HL-60 (cell line): Measurements from ENCODE around the gene RSPH9.

Experiments
- DNase-seq, 2 experiments: peaks; one replicate each; pipeline ENCODE4 v3.0.0-alpha.2; 2010 to 2020; ENCODE audit warnings: low read depth in 1 of 2, low spot score in 1 of 2
- H3K27ac ChIP-seq: fragments of 250-450 bp; sonication (Bioruptor Pico); replicated peaks from 2 replicates; pipeline ENCODE4 v1.5.1; 2020; ENCODE audit warnings: mild to moderate bottlenecking, moderate library complexity
- H3K27me3 ChIP-seq: fragments of 250-450 bp; sonication (Bioruptor Pico); 2 replicates; pipeline ENCODE4 v1.5.1; 2021; ENCODE audit warnings: mild to moderate bottlenecking, moderate library complexity; ENCODE audit not compliant: insufficient read depth, poor library complexity, severe bottlenecking
- H3K4me3 ChIP-seq: replicated peaks from 2 replicates; pipeline ENCODE4 v1.5.1; 2011; ENCODE audit warnings: mild to moderate bottlenecking, control low read depth, low read length; ENCODE audit not compliant: insufficient read depth
- CTCF ChIP-seq: IDR thresholded peaks from one replicate; pipeline ENCODE4 v1.5.1; 2011; ENCODE audit warnings: low read length, control low read depth, inconsistent platforms; ENCODE audit not compliant: insufficient read depth
- GABPA ChIP-seq: IDR thresholded peaks from 2 replicates; pipeline ENCODE4 v1.6.1; 2012; ENCODE audit warnings: low read depth
- POLR2AphosphoS5 ChIP-seq: IDR thresholded peaks from 2 replicates; pipeline ENCODE4 v1.6.1; 2012; ENCODE audit warnings: low read depth
- REST ChIP-seq: IDR thresholded peaks from 2 replicates; pipeline ENCODE4 v1.6.1; 2012; ENCODE audit warnings: low read depth; ENCODE audit not compliant: insufficient replicate concordance
- SPI1 ChIP-seq: IDR thresholded peaks from 2 replicates; pipeline ENCODE4 v1.6.1; 2012; ENCODE audit warnings: low read depth, mild to moderate bottlenecking, borderline replicate concordance

Gene RSPH9

GRCh38 chr6:43702534-43703440 lies 58.0 kb downstream of the RSPH9 start:
- no peak overlapping the region for H3K27ac ChIP-seq
- DNase-seq: no peak
- H3K4me3 ChIP-seq: no peak overlapping the region
- TF ChIP-seq REST (no peak), CTCF (no peak), GABPA (no peak), POLR2AphosphoS5 (no peak), SPI1 (no peak)
- no peaks in the 10 kb centered on the region for H3K27me3 ChIP-seq

GRCh38 chr6:43703512-43704429 lies 58.9 kb downstream of the RSPH9 start:
- Histone ChIP-seq H3K27me3 (no peaks in the 10 kb centered on the region), H3K27ac (no peak overlapping the region), H3K4me3 (no peak overlapping the region)
- no peak for DNase-seq
- TF ChIP-seq GABPA (no peak), SPI1 (no peak), CTCF (no peak)

- peak; percentile 57 to 79 for DNase-seq
- H3K27ac ChIP-seq: peak overlapping the region; percentile 24
- no peaks in the 10 kb centered on the region for H3K27me3 ChIP-seq
- H3K4me3 ChIP-seq: no peak overlapping the region
- TF ChIP-seq GABPA (peak; percentile 11; the same call in 1 of the 2 replicates), SPI1 (peak; percentile 70; the same call in 1 of the 2 replicates), REST (no peak)
These were observed 61.2 kb downstream of the RSPH9 start for GRCh38 chr6:43705996-43706395.

- no peak for TF ChIP-seq CTCF
- TF ChIP-seq GABPA: no peak
- TF ChIP-seq SPI1: no peak
- TF ChIP-seq POLR2AphosphoS5: no peak
- TF ChIP-seq REST: no peak
- no peak for DNase-seq
- Histone ChIP-seq H3K27me3 (no peaks in the 10 kb centered on the region), H3K4me3 (no peak overlapping the region), H3K27ac (no peak overlapping the region; the same call in 1 of the 2 replicates)
These were observed 62.0 kb downstream of the RSPH9 start for GRCh38 chr6:43706788-43707187.
